ENCODE results near the gene FAXDC2. TPM values are rescaled to one million over a fixed set of nuclear protein-coding genes. Genes with fewer than 3 reads are reported as not detected.
"Not testable (repeated sequence)": the region's sequence is repeated elsewhere in the genome, so short reads cannot be mapped to it uniquely, and the experiment has no call there.

FAXDC2 gene
- total RNA-seq, 1 donor from 2014 or later, result 8.9 TPM

GRCh38 chr5:154832804-154833203 lies 17.6 kb downstream of the FAXDC2 start:
- not testable (repeated sequence) for DNase-seq (ENCODE audit: extremely low read depth, low read depth, low spot score)

GRCh38 chr5:154831451-154831850 lies 19.0 kb downstream of the FAXDC2 start:
- no peak for DNase-seq (ENCODE audit: extremely low read depth, low read depth, low spot score)

- DNase-seq (ENCODE audit: extremely low read depth, low read depth, low spot score), result no peak
Observed at GRCh38 chr5:154830596-154830995, 19.8 kb downstream of the FAXDC2 start.

GRCh38 chr5:154830219-154830595 lies 20.2 kb downstream of the FAXDC2 start:
- DNase-seq (ENCODE audit: extremely low read depth, low read depth, low spot score), result no peak

- DNase-seq (ENCODE audit: extremely low read depth, low read depth, low spot score), result no peak
Observed at GRCh38 chr5:154829589-154830218, 20.7 kb downstream of the FAXDC2 start.

GRCh38 chr5:154829181-154829588 lies 21.2 kb downstream of the FAXDC2 start:
- no peak for DNase-seq (ENCODE audit: extremely low read depth, low read depth, low spot score)

GRCh38 chr5:154824070-154824469 lies 26.3 kb downstream of the FAXDC2 start:
- DNase-seq (ENCODE audit: extremely low read depth, low read depth, low spot score), result no peak

GRCh38 chr5:154823605-154824004 lies 26.8 kb downstream of the FAXDC2 start:
- DNase-seq (ENCODE audit: extremely low read depth, low read depth, low spot score), result no peak

GRCh38 chr5:154822896-154823295 lies 27.5 kb downstream of the FAXDC2 start:
- DNase-seq (ENCODE audit: extremely low read depth, low read depth, low spot score), result not testable (repeated sequence)

GRCh38 chr5:154820383-154820782 lies 30.0 kb downstream of the FAXDC2 start:
- DNase-seq (ENCODE audit: extremely low read depth, low read depth, low spot score), result no peak

- no peak for DNase-seq (ENCODE audit: extremely low read depth, low read depth, low spot score)
Observed at GRCh38 chr5:154819546-154819945, 30.9 kb downstream of the FAXDC2 start.

- DNase-seq (ENCODE audit: extremely low read depth, low read depth, low spot score), result no peak
Observed at GRCh38 chr5:154818471-154819116, 31.8 kb downstream of the FAXDC2 start.

- no peak for DNase-seq (ENCODE audit: extremely low read depth, low read depth, low spot score)
Observed at GRCh38 chr5:154817815-154818214, 32.6 kb downstream of the FAXDC2 start.

- no peak for DNase-seq (ENCODE audit: extremely low read depth, low read depth, low spot score)
Observed at GRCh38 chr5:154816891-154817492, 33.4 kb downstream of the FAXDC2 start.

GRCh38 chr5:154815684-154816247 lies 34.6 kb downstream of the FAXDC2 start:
- no peak for DNase-seq (ENCODE audit: extremely low read depth, low read depth, low spot score)

GRCh38 chr5:154815025-154815424 lies 35.4 kb downstream of the FAXDC2 start:
- no peak for DNase-seq (ENCODE audit: extremely low read depth, low read depth, low spot score)

- no peak for DNase-seq (ENCODE audit: extremely low read depth, low read depth, low spot score)
Observed at GRCh38 chr5:154813736-154814135, 36.7 kb downstream of the FAXDC2 start.

- no peak for DNase-seq (ENCODE audit: extremely low read depth, low read depth, low spot score)
Observed at GRCh38 chr5:154813158-154813557, 37.2 kb downstream of the FAXDC2 start.

- peak; percentile 47 for DNase-seq (ENCODE audit: extremely low read depth, low read depth, low spot score)
Observed at GRCh38 chr5:154811653-154812465, 38.5 kb downstream of the FAXDC2 start.

GRCh38 chr5:154811239-154811638 lies 39.2 kb downstream of the FAXDC2 start:
- no peak for DNase-seq (ENCODE audit: extremely low read depth, low read depth, low spot score)

- DNase-seq (ENCODE audit: extremely low read depth, low read depth, low spot score), result no peak
Observed at GRCh38 chr5:154806176-154806575, 44.2 kb downstream of the FAXDC2 start.

All from glomerular endothelial cell (primary cell).